MM.1S (cell line): ENCODE results near the gene TOB1.

Source experiments
- DNase-seq: peaks from one replicate; pipeline ENCODE4 v3.0.0-alpha.2; 2015
- H2AFZ ChIP-seq: fragments of 300-600 bp; sonication (generic); 2 replicates; pipeline ENCODE4 v1.6.0; 2016; ENCODE audit warnings: antibody characterized with exemption, low read length
- H3F3A ChIP-seq: fragments of 300-600 bp; sonication (generic); 2 replicates; pipeline ENCODE4 v1.6.1; 2016; ENCODE audit warnings: mild to moderate bottlenecking, antibody characterized with exemption, low read length, moderate library complexity, mixed read lengths; ENCODE audit not compliant: insufficient read depth
- H3K27ac ChIP-seq: fragments of 300-600 bp; sonication (generic); 2 replicates; pipeline ENCODE4 v1.5.1; 2016; ENCODE audit warnings: mild to moderate bottlenecking, low read length
- H3K27me3 ChIP-seq: fragments of 300-600 bp; sonication (generic); replicated peaks from 2 replicates; pipeline ENCODE4 v1.6.0; 2016; ENCODE audit warnings: low read length; ENCODE audit not compliant: insufficient read depth
- H3K36me3 ChIP-seq: fragments of 300-600 bp; sonication (generic); replicated peaks from 2 replicates; pipeline ENCODE4 v1.6.1; 2016; ENCODE audit warnings: mild to moderate bottlenecking, low read length, mixed read lengths; ENCODE audit not compliant: insufficient read depth
- H3K4me1 ChIP-seq: fragments of 300-600 bp; sonication (generic); 2 replicates; pipeline ENCODE4 v1.6.1; 2016; ENCODE audit warnings: low read length, mixed read lengths
- H3K4me2 ChIP-seq: fragments of 300-600 bp; sonication (generic); 2 replicates; pipeline ENCODE4 v1.6.0; 2016; ENCODE audit warnings: low read depth, low read length
- H3K4me3 ChIP-seq: fragments of 300-600 bp; sonication (generic); 2 replicates; pipeline ENCODE4 v1.5.1; 2016; ENCODE audit warnings: low read length, mixed read lengths
- H3K79me2 ChIP-seq: fragments of 300-600 bp; sonication (generic); 2 replicates; pipeline ENCODE4 v1.6.1; 2016; ENCODE audit warnings: mixed run types, low read length, mixed read lengths
- H3K9ac ChIP-seq: fragments of 300-600 bp; sonication (generic); 2 replicates; pipeline ENCODE4 v1.6.1; 2016; ENCODE audit warnings: low read length, mixed read lengths
- H3K9me2 ChIP-seq: fragments of 300-600 bp; sonication (generic); replicated peaks from 2 replicates; pipeline ENCODE4 v1.6.1; 2016; ENCODE audit warnings: mild to moderate bottlenecking, low read length, mixed read lengths; ENCODE audit not compliant: insufficient read depth
- H3K9me3 ChIP-seq: fragments of 300-600 bp; sonication (generic); replicated peaks from 2 replicates; pipeline ENCODE4 v1.6.1; 2016; ENCODE audit warnings: mild to moderate bottlenecking, low read length, mixed read lengths; ENCODE audit not compliant: insufficient read depth
- H4K20me1 ChIP-seq: fragments of 300-600 bp; sonication (generic); 2 replicates; pipeline ENCODE4 v1.6.1; 2016; ENCODE audit warnings: mild to moderate bottlenecking, low read length, moderate library complexity, mixed read lengths; ENCODE audit not compliant: insufficient read depth
- CTCF ChIP-seq: fragments of 300-600 bp; sonication (generic); IDR thresholded peaks from 2 replicates; pipeline ENCODE4 v1.5.1; 2016; ENCODE audit warnings: antibody characterized with exemption, low read length, mixed read lengths
- EZH2 ChIP-seq: fragments of 300-600 bp; sonication (generic); optimal IDR thresholded peaks from 2 replicates; pipeline ENCODE3; 2017; ENCODE audit warnings: low read depth, mild to moderate bottlenecking, antibody characterized with exemption, low read length, mixed read lengths
- EZH2phosphoT487 ChIP-seq: fragments of 300-600 bp; sonication (generic); IDR thresholded peaks from 2 replicates; pipeline ENCODE4 v1.6.1; 2018; ENCODE audit warnings: antibody characterized with exemption, low read length

TOB1 gene

GRCh38 chr17:50848039-50848438 lies 18.1 kb downstream of the TOB1 start:
- Histone ChIP-seq H3K4me2 (no peak overlapping the region), H3K36me3 (no peaks in the 10 kb centered on the region), H3K9ac (no peak overlapping the region), H4K20me1 (no peaks in the 10 kb centered on the region), H3K79me2 (no peaks in the 10 kb centered on the region), H3K9me3 (no peaks in the 10 kb centered on the region), H3K27ac (no peak overlapping the region), H3K4me3 (no peak overlapping the region), H3F3A (no peaks in the 10 kb centered on the region), H3K9me2 (no peaks in the 10 kb centered on the region), H2AFZ (no peak overlapping the region), H3K27me3 (no peaks in the 10 kb centered on the region), H3K4me1 (peaks cover 11% of the 10 kb centered on the region)
- DNase-seq: no peak
- no peak for TF ChIP-seq EZH2
- TF ChIP-seq CTCF: no peak
- TF ChIP-seq EZH2phosphoT487: no peak

- Histone ChIP-seq H3K9ac (no peak overlapping the region), H3K27me3 (no peaks in the 10 kb centered on the region), H2AFZ (no peak overlapping the region), H3K9me3 (no peaks in the 10 kb centered on the region), H3K36me3 (no peaks in the 10 kb centered on the region), H3K4me2 (no peak overlapping the region), H3K4me1 (peaks cover 10% of the 10 kb centered on the region), H3K9me2 (no peaks in the 10 kb centered on the region), H3K4me3 (no peak overlapping the region), H3K27ac (no peak overlapping the region), H3K79me2 (no peaks in the 10 kb centered on the region), H3F3A (no peaks in the 10 kb centered on the region), H4K20me1 (no peaks in the 10 kb centered on the region)
- TF ChIP-seq EZH2phosphoT487: no peak
- TF ChIP-seq EZH2: no peak
- TF ChIP-seq CTCF: no peak
- no peak for DNase-seq
Observed at GRCh38 chr17:50847566-50847965, 18.6 kb downstream of the TOB1 start.

- H3K79me2 ChIP-seq: no peaks in the 10 kb centered on the region
- H3K27me3 ChIP-seq: no peaks in the 10 kb centered on the region
- H3K4me2 ChIP-seq: no peak overlapping the region
- no peaks in the 10 kb centered on the region for H3F3A ChIP-seq
- no peak for DNase-seq
- H3K9me2 ChIP-seq: no peaks in the 10 kb centered on the region
- H3K4me3 ChIP-seq: no peak overlapping the region
- no peaks in the 10 kb centered on the region for H4K20me1 ChIP-seq
- no peaks in the 10 kb centered on the region for H3K4me1 ChIP-seq
- H3K9me3 ChIP-seq: no peaks in the 10 kb centered on the region
- no peak overlapping the region for H3K27ac ChIP-seq
- no peak overlapping the region for H3K9ac ChIP-seq
- TF ChIP-seq EZH2 (no peak), CTCF (no peak), EZH2phosphoT487 (no peak)
- H3K36me3 ChIP-seq: no peaks in the 10 kb centered on the region
- no peak overlapping the region for H2AFZ ChIP-seq
Observed at GRCh38 chr17:50845240-50846147, 20.7 kb downstream of the TOB1 start.
